Brain microvascular endothelial cell (primary cell): ENCODE data around the gene POU2AF2.
"Not testable (repeated sequence)": the region's sequence is repeated elsewhere in the genome, so short reads cannot be mapped to it uniquely, and the experiment has no call there.

ENCODE experiments used
- DNase-seq: peaks from one replicate; pipeline ENCODE4 v3.0.0-alpha.2; 2020
- H3K27ac ChIP-seq: fragments of 250-450 bp; sonication (Bioruptor Pico); 2 replicates; pipeline ENCODE4 v1.5.1; 2020; ENCODE audit warnings: mild to moderate bottlenecking, moderate library complexity
- H3K27me3 ChIP-seq: fragments of 250-450 bp; sonication (Bioruptor Pico); replicated peaks from 2 replicates; pipeline ENCODE4 v1.5.1; 2020; ENCODE audit warnings: mild to moderate bottlenecking
- H3K36me3 ChIP-seq: fragments of 250-450 bp; sonication (Bioruptor Pico); replicated peaks from 2 replicates; pipeline ENCODE4 v1.5.1; 2020; ENCODE audit warnings: mild to moderate bottlenecking
- H3K4me3 ChIP-seq: 2 replicates; pipeline ENCODE4 v1.5.1; 2011; ENCODE audit warnings: low read depth, mild to moderate bottlenecking, control low read depth, low read length, moderate library complexity
- CTCF ChIP-seq: IDR thresholded peaks from 2 replicates; pipeline ENCODE4 v1.5.1; 2011; ENCODE audit warnings: low read depth, mild to moderate bottlenecking, moderate library complexity, low read length, control low read depth, inconsistent platforms; ENCODE audit errors: missing control alignments
- in situ Hi-C: cut with HindIII; loops from 2 replicates; pipeline ENCODE4 v1.10.0; 2017; ENCODE audit warnings: low sequenced_read_pairs, low pct_ligation_motif_present

The POU2AF2 gene

GRCh38 chr11:111282562-111283075 lies 37.1 kb downstream of the POU2AF2 start:
- in situ Hi-C loops: no loop called here
- no peak for TF ChIP-seq CTCF
- DNase-seq: no peak
- Histone ChIP-seq H3K4me3 (no peak overlapping the region), H3K27ac (no peak overlapping the region), H3K36me3 (no peaks in the 10 kb centered on the region), H3K27me3 (no peaks in the 10 kb centered on the region)

GRCh38 chr11:111283945-111284481 lies 38.5 kb downstream of the POU2AF2 start:
- no peak overlapping the region for H3K27ac ChIP-seq
- no peak overlapping the region for H3K4me3 ChIP-seq
- no peaks in the 10 kb centered on the region for H3K36me3 ChIP-seq
- no peak for TF ChIP-seq CTCF
- DNase-seq: no peak
- in situ Hi-C loops: no loop called here
- H3K27me3 ChIP-seq: no peaks in the 10 kb centered on the region

GRCh38 chr11:111285189-111286091 lies 39.9 kb downstream of the POU2AF2 start:
- no peak for DNase-seq
- H3K4me3 ChIP-seq: no peak overlapping the region
- no peaks in the 10 kb centered on the region for H3K36me3 ChIP-seq
- no peak overlapping the region for H3K27ac ChIP-seq
- H3K27me3 ChIP-seq: no peaks in the 10 kb centered on the region
- TF ChIP-seq CTCF: no peak
- in situ Hi-C loops: no loop called here

GRCh38 chr11:111291764-111292163 lies 46.2 kb downstream of the POU2AF2 start:
- Histone ChIP-seq H3K27ac (no peak overlapping the region), H3K36me3 (no peaks in the 10 kb centered on the region), H3K27me3 (no peaks in the 10 kb centered on the region), H3K4me3 (no peak overlapping the region)
- TF ChIP-seq CTCF: no peak
- no peak for DNase-seq
- in situ Hi-C loops: no loop called here

GRCh38 chr11:111292408-111292807 lies 46.9 kb downstream of the POU2AF2 start:
- H3K4me3 ChIP-seq, H3K36me3 ChIP-seq, DNase-seq, H3K27ac ChIP-seq, H3K27me3 ChIP-seq, in situ Hi-C loops: not testable (repeated sequence)

- peaks cover 7% of the 10 kb centered on the region for H3K27me3 ChIP-seq
- in situ Hi-C loops: no loop called here
- no peak for DNase-seq
- H3K27ac ChIP-seq: no peak overlapping the region
- TF ChIP-seq CTCF: no peak
- no peak overlapping the region for H3K4me3 ChIP-seq
- no peaks in the 10 kb centered on the region for H3K36me3 ChIP-seq
Observed at GRCh38 chr11:111296196-111296595, 50.7 kb downstream of the POU2AF2 start.
